Esophagus muscularis mucosa (tissue), 2 donors: ENCODE measurements around the gene UBE2G1.

Experiments
- POLR2A ChIP-seq: fragments of 450-650 bp; IDR thresholded peaks from one replicate; pipeline ENCODE4 v1.6.1; 2017; ENCODE audit warnings: antibody characterized with exemption, moderate library complexity, mild to moderate bottlenecking, low read depth
- POLR2AphosphoS5 ChIP-seq, 2 donors: sonication (generic); formaldehyde crosslinking; IDR thresholded peaks; one replicate each; pipeline ENCODE4 v1.6.1; 2017; ENCODE audit warnings: antibody characterized with exemption in 2 of 2

GRCh38 chr17:4235372-4236279, 130.8 kb downstream of the UBE2G1 start:
- TF ChIP-seq POLR2A (no peak), POLR2AphosphoS5 (IDR thresholded peaks at IDR 0.05) (no peak)
